Right lobe of liver (tissue), 6 donors: ENCODE data around the gene CD226. TPM values are rescaled to one million over a fixed set of nuclear protein-coding genes. Genes with fewer than 3 reads are reported as not detected.

Source experiments
- ATAC-seq, 4 donors: fragments of 200-7000 bp; cut with Tn5 transposase; one replicate each; pipeline ENCODE4 v1.9.1; 2020; ENCODE audit warnings: mild to moderate bottlenecking in 4 of 4, moderate library complexity in 4 of 4
- DNase-seq, 3 donors: peaks; one replicate each; pipeline ENCODE4 v3.0.0-alpha.2; 2020
- H3K27ac ChIP-seq, 3 donors: fragments of 200-600 bp; one replicate each; pipeline ENCODE4 v1.8.0; 2022
- H3K27me3 ChIP-seq, 2 donors: fragments of 200-600 bp; one replicate each; pipeline ENCODE4 v1.8.0; 2022
- H3K36me3 ChIP-seq, 4 donors: fragments of 200-600 bp; sonication (generic) in 1 of 4; one replicate each; pipeline versions ENCODE4 v1.5.1 to v1.8.0; 2017 to 2022; ENCODE audit warnings: control low read depth in 1 of 4
- H3K4me1 ChIP-seq, 4 donors: fragments of 200-600 bp; sonication (generic) in 1 of 4; one replicate each; pipeline versions ENCODE4 v1.5.1 to v1.8.0; 2017 to 2022; ENCODE audit warnings: control low read depth in 1 of 4
- H3K4me3 ChIP-seq, 3 donors: fragments of 200-600 bp; one replicate each; pipeline ENCODE4 v1.8.0; 2022
- H3K9me3 ChIP-seq, 4 donors: fragments of 200-600 bp; sonication (generic) in 1 of 4; one replicate each; pipeline versions ENCODE4 v1.5.1 to v1.8.0; 2017 to 2022; ENCODE audit warnings: control low read depth in 1 of 4
- CTCF ChIP-seq, 4 donors: fragments of 200-600 bp in 3 of 4; fragments of 450-650 bp in 1 of 4; IDR thresholded peaks; one replicate each; pipeline versions ENCODE4 v1.5.1 to v1.8.0; 2016 to 2022; ENCODE audit warnings: antibody characterized with exemption in 4 of 4, mild to moderate bottlenecking in 2 of 4
- POLR2A ChIP-seq: fragments of 450-650 bp; IDR thresholded peaks from one replicate; pipeline ENCODE4 v1.6.1; 2017; ENCODE audit warnings: antibody characterized with exemption, mild to moderate bottlenecking
- WGBS: methylation state at CpG from one replicate; pipeline ENCODE4 v1.1.6; 2018; ENCODE audit warnings: low coverage, low lambda C conversion rate; ENCODE audit not compliant: insufficient coverage; ENCODE audit errors: missing lambda C conversion rate; 5-methylcytosine and 5-hydroxymethylcytosine counted together
- intact Hi-C, 2 donors: fragments of 100-400 bp; cut with DNase I; formaldehyde crosslinking; loops; one replicate each; pipeline versions ENCODE4 v1.11.2 to v1.14.1; 2022
- long read RNA-seq: library from polyadenylated mRNA; unstranded; transcript quantifications from one replicate; pipeline ENCODE4 v2.0.0, GENCODE V29; 2019
- total RNA-seq, 6 experiments: library from RNA; depleted of rRNA in 2 of 6; stranded (reverse); fragments of >200 nt in 2 of 6; fragmentation: NEBNext Ultra II Directional in 3 of 6; extraction: Animal tissue kit (Norgen Biotek cat#: 25700) in 3 of 6; gene quantifications; one replicate each; pipeline versions ENCODE4 v1.1.0 to v1.2.4, GENCODE V29; 2016 to 2023
- donor health status: DM: no; HTN: yes; CAD: no.
- donor health status: DM: no; HTN: no; CAD: no.
- donor health status: DM: no; HTN: no; CAD: no.
- donor health status: DM: no; HTN: yes; CAD: no.
- donor health status: DM: no; HTN: yes; CAD: no.

CD226 gene
- total RNA-seq, result 1 to 10 TPM in 5 of 6 experiments, under 1 TPM in 1; 0.68 to 3.8 (median 2.1) TPM
- long read RNA-seq, full-length matches to known transcripts, result 1 of 1 reads
- long read RNA-seq, partial matches to known transcripts, result 0 of 1 reads
- long read RNA-seq, other reads (novel, unspliced or antisense), result 0 of 1 reads

- Histone ChIP-seq H3K9me3 (no peaks in the 10 kb centered on the region), H3K36me3 (no peaks in the 10 kb centered on the region), H3K27me3 (no peaks in the 10 kb centered on the region), H3K4me3 (no peak within 1 kb of the TSS), H3K27ac (peak within 1 kb of the TSS in 1 of 3 donors; percentile 14), H3K4me1 (no peaks in the 10 kb centered on the region)
- peak; percentile 46 to 62 (median 54) for ATAC-seq
- TF ChIP-seq POLR2A (no peak), CTCF (IDR thresholded peaks at IDR 0.05) (no peak)
- DNase-seq, result no peak
- intact Hi-C loops, result no loop called here
- WGBS, result 51% methylated on average over 7 of the region's 7 CpGs
Measured at GRCh38 chr18:69947361-69948133, at the start of gene CD226. Gene CD226 (minus strand): TSS chr18:69947873. CDS start chr18:69947406, 467 bp downstream.

GRCh38 chr18:69996951-69997798, 49.5 kb upstream of the CD226 start:
- DNase-seq, result no peak
- intact Hi-C loops, result no loop called here
- Histone ChIP-seq H3K36me3 (no peaks in the 10 kb centered on the region), H3K4me1 (peaks cover 0 to 18% (median 0%) of the 10 kb centered on the region in 4 donors), H3K9me3 (no peaks in the 10 kb centered on the region), H3K27ac (no peak overlapping the region), H3K4me3 (no peak overlapping the region), H3K27me3 (no peaks in the 10 kb centered on the region)
- WGBS, result 65% methylated on average over 7 of the region's 7 CpGs
- TF ChIP-seq POLR2A (no peak), CTCF (IDR thresholded peaks at IDR 0.05) (no peak)
- ATAC-seq, result peak; percentile 35 to 90 (median 68)

- H3K27me3 ChIP-seq, result no peaks in the 10 kb centered on the region
- H3K36me3 ChIP-seq, result no peaks in the 10 kb centered on the region
- no peak for TF ChIP-seq CTCF (IDR thresholded peaks at IDR 0.05)
- TF ChIP-seq POLR2A, result no peak
- no peak overlapping the region for H3K27ac ChIP-seq
- DNase-seq (no peak), ATAC-seq (no peak)
- intact Hi-C loops, result no loop called here
- H3K9me3 ChIP-seq, result no peaks in the 10 kb centered on the region
- no peak overlapping the region for H3K4me3 ChIP-seq
- peaks cover 0 to 18% (median 0%) of the 10 kb centered on the region in 4 donors for H3K4me1 ChIP-seq
- 91% methylated on average over 2 of the region's 2 CpGs for WGBS
Measured at GRCh38 chr18:69996417-69996816, 48.7 kb upstream of the CD226 start.

GRCh38 chr18:69995774-69996173, 48.1 kb upstream of the CD226 start:
- 100% methylated on average over 2 of the region's 3 CpGs for WGBS
- no peak for DNase-seq
- ATAC-seq, result no peak

More at GRCh38 chr18:69995774-69996173, 48.1 kb upstream of the CD226 start:
- no peak for TF ChIP-seq CTCF (IDR thresholded peaks at IDR 0.05)
- TF ChIP-seq POLR2A, result no peak
- no peak overlapping the region for H3K27ac ChIP-seq
- peaks cover 0 to 18% (median 0%) of the 10 kb centered on the region in 4 donors for H3K4me1 ChIP-seq
- intact Hi-C loops, result no loop called here
- H3K9me3 ChIP-seq, result no peaks in the 10 kb centered on the region
- no peaks in the 10 kb centered on the region for H3K36me3 ChIP-seq
- H3K4me3 ChIP-seq, result no peak overlapping the region
- no peaks in the 10 kb centered on the region for H3K27me3 ChIP-seq
